DND-41 (cell line): ENCODE measurements around the gene TREX2.

Source experiments
- ATAC-seq: fragments of 200-7000 bp; cut with Tn5 transposase; 3 replicates; pipeline ENCODE4 v1.9.1; 2021; ENCODE audit warnings: low read depth; ENCODE audit not compliant: insufficient read depth
- DNase-seq: peaks from one replicate; pipeline ENCODE4 v3.0.0-alpha.2; 2020
- H2AFZ ChIP-seq: 2 replicates; pipeline ENCODE4 v1.6.0; 2012; ENCODE audit warnings: low read depth, low read length
- H3K27ac ChIP-seq: 2 replicates; pipeline ENCODE4 v1.5.1; 2012; ENCODE audit warnings: low read length, inconsistent platforms
- H3K27me3 ChIP-seq: fragments of 200-600 bp; sonication (generic); 2 replicates; pipeline ENCODE4 v1.6.0; 2012; ENCODE audit warnings: low read length, mild to moderate bottlenecking, inconsistent platforms; ENCODE audit not compliant: insufficient read depth, poor library complexity
- H3K36me3 ChIP-seq: 2 replicates; pipeline ENCODE4 v1.5.1; 2012; ENCODE audit warnings: low read length, inconsistent platforms; ENCODE audit not compliant: insufficient read depth
- H3K4me1 ChIP-seq: 2 replicates; pipeline ENCODE4 v1.5.1; 2012; ENCODE audit warnings: mild to moderate bottlenecking, low read length; ENCODE audit not compliant: insufficient read depth
- H3K4me2 ChIP-seq: 2 replicates; pipeline ENCODE4 v1.6.0; 2012; ENCODE audit warnings: mild to moderate bottlenecking, moderate library complexity, low read length, inconsistent platforms; ENCODE audit not compliant: insufficient read depth
- H3K4me3 ChIP-seq, 2 experiments: fragments of 200-600 bp in 1 of 2; shearing (Covaris generic) in 1 of 2; 2 replicates each; pipeline ENCODE4 v1.5.1; 2012 to 2016; ENCODE audit warnings: inconsistent platforms in 2 of 2, low read length in 2 of 2, mild to moderate bottlenecking in 2 of 2, low read depth in 1 of 2, moderate library complexity in 1 of 2
- H3K79me2 ChIP-seq: 2 replicates; pipeline ENCODE4 v1.6.0; 2012; ENCODE audit warnings: low read length, inconsistent platforms; ENCODE audit not compliant: insufficient read depth
- H3K9ac ChIP-seq: 2 replicates; pipeline ENCODE4 v1.6.0; 2012; ENCODE audit warnings: low read depth, mild to moderate bottlenecking, inconsistent platforms, low read length, moderate library complexity
- H3K9me3 ChIP-seq: 2 replicates; pipeline ENCODE4 v1.5.1; 2012; ENCODE audit warnings: low read length, moderate library complexity, mild to moderate bottlenecking, inconsistent platforms; ENCODE audit not compliant: insufficient read depth, severe bottlenecking
- H4K20me1 ChIP-seq: 2 replicates; pipeline ENCODE4 v1.6.0; 2012; ENCODE audit warnings: low read length; ENCODE audit not compliant: insufficient read depth
- EZH2 ChIP-seq: IDR thresholded peaks from 3 replicates; pipeline ENCODE4 v1.6.1; 2012; ENCODE audit warnings: borderline replicate concordance, low read depth, mild to moderate bottlenecking, moderate library complexity, low read length, inconsistent platforms; ENCODE audit not compliant: severe bottlenecking
- TF ChIP-seq, protein P1 (sequence below): IDR thresholded peaks from 2 replicates; pipeline ENCODE4 v1.5.1; 2012; ENCODE audit warnings: borderline replicate concordance, low read length, moderate library complexity, mild to moderate bottlenecking; ENCODE audit not compliant: poor library complexity, severe bottlenecking; ENCODE audit errors: extremely low read depth

Gene TREX2

DNA sequence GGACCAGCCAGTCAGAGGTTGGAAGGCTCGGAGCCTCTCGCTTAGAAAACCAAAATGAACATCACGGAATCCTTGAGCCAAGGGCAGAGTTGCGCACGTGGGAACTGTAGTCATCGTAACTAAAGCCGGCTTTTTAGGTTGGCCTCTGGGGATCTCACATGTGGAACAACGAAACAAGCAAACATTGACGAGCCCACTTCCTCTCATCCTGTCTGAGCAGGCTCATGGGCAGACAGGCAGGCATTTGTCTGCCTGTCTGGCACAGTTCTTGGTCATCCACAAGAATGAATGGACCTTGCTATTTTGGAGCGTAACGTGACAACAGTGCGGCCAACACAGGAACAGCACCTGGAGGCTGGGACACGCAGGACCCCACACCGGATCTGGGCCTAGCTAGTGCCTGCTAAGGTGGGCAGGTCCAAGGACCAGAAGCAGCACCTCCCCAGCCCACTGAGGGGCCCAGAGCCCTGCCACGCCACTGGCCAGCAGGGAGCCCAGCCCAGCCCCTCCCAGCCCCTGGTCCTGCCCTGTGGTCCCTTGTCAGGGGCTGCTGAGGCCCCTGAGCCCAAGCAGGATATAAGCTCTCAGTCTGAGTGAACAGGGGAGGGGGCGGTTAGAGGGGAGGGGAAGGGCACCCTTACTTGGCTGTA is 9.2 kb upstream of the TREX2 start:
- no peaks in the 10 kb centered on the region for H4K20me1 ChIP-seq
- H3K4me1 ChIP-seq = no peaks in the 10 kb centered on the region
- no peaks in the 10 kb centered on the region for H3K9me3 ChIP-seq
- no peak overlapping the region for H3K4me3 ChIP-seq
- ATAC-seq (no peak), DNase-seq (no peak)
- H3K27me3 ChIP-seq = no peaks in the 10 kb centered on the region
- peaks cover 36% of the 10 kb centered on the region for H3K36me3 ChIP-seq
- H3K4me2 ChIP-seq = no peak overlapping the region
- no peak overlapping the region for H3K9ac ChIP-seq
- H3K79me2 ChIP-seq = no peaks in the 10 kb centered on the region
- H3K27ac ChIP-seq = no peak overlapping the region
- H2AFZ ChIP-seq = no peak overlapping the region
- TF ChIP-seq, protein P1, sequence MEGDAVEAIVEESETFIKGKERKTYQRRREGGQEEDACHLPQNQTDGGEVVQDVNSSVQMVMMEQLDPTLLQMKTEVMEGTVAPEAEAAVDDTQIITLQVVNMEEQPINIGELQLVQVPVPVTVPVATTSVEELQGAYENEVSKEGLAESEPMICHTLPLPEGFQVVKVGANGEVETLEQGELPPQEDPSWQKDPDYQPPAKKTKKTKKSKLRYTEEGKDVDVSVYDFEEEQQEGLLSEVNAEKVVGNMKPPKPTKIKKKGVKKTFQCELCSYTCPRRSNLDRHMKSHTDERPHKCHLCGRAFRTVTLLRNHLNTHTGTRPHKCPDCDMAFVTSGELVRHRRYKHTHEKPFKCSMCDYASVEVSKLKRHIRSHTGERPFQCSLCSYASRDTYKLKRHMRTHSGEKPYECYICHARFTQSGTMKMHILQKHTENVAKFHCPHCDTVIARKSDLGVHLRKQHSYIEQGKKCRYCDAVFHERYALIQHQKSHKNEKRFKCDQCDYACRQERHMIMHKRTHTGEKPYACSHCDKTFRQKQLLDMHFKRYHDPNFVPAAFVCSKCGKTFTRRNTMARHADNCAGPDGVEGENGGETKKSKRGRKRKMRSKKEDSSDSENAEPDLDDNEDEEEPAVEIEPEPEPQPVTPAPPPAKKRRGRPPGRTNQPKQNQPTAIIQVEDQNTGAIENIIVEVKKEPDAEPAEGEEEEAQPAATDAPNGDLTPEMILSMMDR = no peak
- TF ChIP-seq EZH2 = no peak

DNA sequence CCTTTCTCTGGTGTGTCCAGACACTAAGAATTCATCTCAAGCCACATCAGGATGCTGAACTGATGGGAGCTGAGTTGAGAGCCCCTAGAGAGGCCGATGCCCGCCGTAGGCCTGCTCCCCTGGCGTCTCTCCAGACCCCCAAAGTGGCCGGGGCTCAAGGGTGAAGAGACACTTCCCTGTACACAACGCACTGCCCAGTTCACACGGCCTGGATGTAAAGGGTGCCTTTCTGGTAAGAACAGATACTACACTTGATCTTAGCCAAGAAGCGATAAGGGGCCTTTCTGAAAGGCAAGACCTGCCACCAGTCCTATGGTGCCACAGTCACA is 5.1 kb upstream of the TREX2 start:
- no peak for ATAC-seq
- H3K27ac ChIP-seq = no peak overlapping the region

DNA sequence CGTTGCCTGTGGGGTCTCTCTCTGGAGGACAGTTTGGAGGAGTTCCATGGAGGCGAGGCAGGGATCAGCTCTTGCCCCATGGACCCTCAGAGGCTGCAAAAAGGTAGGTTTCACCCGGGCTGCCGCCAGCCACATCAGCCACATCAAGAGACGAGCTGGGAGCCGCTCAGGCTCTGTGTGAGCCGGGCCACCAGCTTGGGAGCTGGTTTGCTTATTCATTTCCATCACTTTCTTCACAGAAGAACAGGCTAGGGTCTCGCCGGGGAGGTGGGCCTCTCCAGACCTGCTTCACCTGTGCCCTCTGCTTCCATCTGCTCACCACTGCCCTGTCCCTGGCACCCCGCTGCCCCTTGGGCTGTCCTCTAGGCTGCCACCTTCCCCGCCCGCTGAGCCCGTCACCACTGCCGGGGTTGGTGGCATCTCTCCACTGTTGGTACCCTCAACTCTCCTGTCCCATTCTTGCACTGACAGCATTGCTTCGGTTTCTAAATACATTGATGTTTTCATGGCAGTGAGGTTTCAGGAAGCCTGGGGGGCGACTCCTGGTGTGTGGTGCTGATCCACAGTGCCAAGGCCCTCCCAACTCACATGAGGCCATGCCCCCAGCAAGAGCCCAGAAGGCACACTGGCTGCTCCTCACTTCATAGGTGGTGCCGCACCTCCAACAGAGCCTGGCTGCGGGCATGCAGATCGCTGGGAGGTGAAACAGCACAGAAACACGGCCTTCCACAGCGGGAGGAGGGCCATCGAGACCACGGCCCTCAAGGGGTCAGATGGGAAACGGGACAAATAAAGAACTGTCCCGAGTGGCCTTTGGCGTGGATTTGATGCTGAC is 4.5 kb upstream of the TREX2 start:
- no peak for DNase-seq
- TF ChIP-seq, protein P1 = no peak
- no peak for TF ChIP-seq EZH2
- H3K4me2 ChIP-seq = no peak overlapping the region
- no peak overlapping the region for H3K27ac ChIP-seq
- H2AFZ ChIP-seq = no peak overlapping the region
- no peaks in the 10 kb centered on the region for H3K27me3 ChIP-seq
- H3K79me2 ChIP-seq = no peaks in the 10 kb centered on the region
- peaks cover 20% of the 10 kb centered on the region for H3K36me3 ChIP-seq
- no peak for ATAC-seq
- no peaks in the 10 kb centered on the region for H3K4me1 ChIP-seq
- no peak overlapping the region for H3K4me3 ChIP-seq
- H3K9ac ChIP-seq = no peak overlapping the region
- H4K20me1 ChIP-seq = no peaks in the 10 kb centered on the region
- no peaks in the 10 kb centered on the region for H3K9me3 ChIP-seq

More for the DNA sequence above, 5.1 kb upstream of the TREX2 start:
- Histone ChIP-seq H3K9me3 (no peaks in the 10 kb centered on the region), H4K20me1 (no peaks in the 10 kb centered on the region), H3K36me3 (peaks cover 23% of the 10 kb centered on the region), H3K79me2 (no peaks in the 10 kb centered on the region), H3K4me1 (no peaks in the 10 kb centered on the region), H3K4me2 (no peak overlapping the region), H2AFZ (no peak overlapping the region), H3K9ac (no peak overlapping the region), H3K4me3 (no peak overlapping the region), H3K27me3 (no peaks in the 10 kb centered on the region)
- TF ChIP-seq, protein P1 = no peak
- TF ChIP-seq EZH2 = no peak
- no peak for DNase-seq
